ENCODE data around the gene XBP1. TPM values are rescaled to one million over a fixed set of nuclear protein-coding genes. Genes with fewer than 3 reads are reported as not detected.

XBP1 gene
- total and polyA plus RNA-seq, 2 of the 8 experiments (the other 6 are each of a cell fraction or from before 2014, with no cell fraction given): 99.8 to 131 TPM

GRCh38 chr22:28750471-28750881 is 49.9 kb downstream of the XBP1 start:
- Histone ChIP-seq H3K23ac (ENCODE audit: insufficient read length) (no peak overlapping the region), H4K20me1 (replicated peaks in 1 of 2; ENCODE audit: control insufficient read depth in 1 of 2, insufficient read depth in 2 of 2, low read length in 2 of 2) (no peaks in the 10 kb centered on the region), H3K4me2 (ENCODE audit: insufficient read depth in 1 of 2, low read depth in 2 of 2, low read length in 2 of 2) (no peak overlapping the region), H2BK120ac (replicated peaks; ENCODE audit: low read depth, low read length) (no peak overlapping the region), H3K79me1 (ENCODE audit: low read depth, low read length) (no peaks in the 10 kb centered on the region), H3K56ac (replicated peaks; ENCODE audit: insufficient read length, low read depth, low read length) (no peak overlapping the region), H2AK5ac (ENCODE audit: low read depth, low read length) (no peak overlapping the region), H2AFZ (ENCODE audit: low read length) (no peak overlapping the region), H3K27ac (ENCODE audit: low read depth, low read length) (no peak overlapping the region), H3K79me2 (ENCODE audit: control insufficient read depth in 1 of 2, insufficient read depth in 2 of 2, low read length in 2 of 2) (no peaks in the 10 kb centered on the region), H3K4ac (replicated peaks; ENCODE audit: insufficient read length, low read depth, low read length) (no peak overlapping the region), H2BK15ac (ENCODE audit: low read length) (no peak overlapping the region), H3K18ac (ENCODE audit: extremely low read depth, low read length) (no peak overlapping the region), H3K9ac (replicated peaks in 1 of 4; ENCODE audit: extremely low read depth in 1 of 4, low read depth in 3 of 4, low read length in 3 of 4) (no peak overlapping the region), H4K8ac (ENCODE audit: extremely low read depth, insufficient read depth, low read length) (no peak overlapping the region), H3K9me3 (ENCODE audit: insufficient read depth in 2 of 2, low read depth in 1 of 2, low read length in 1 of 2) (no peaks in the 10 kb centered on the region), H4K91ac (replicated peaks; ENCODE audit: insufficient read length, low read length) (no peak overlapping the region), H3K14ac (ENCODE audit: insufficient read length) (no peak overlapping the region), H2BK5ac (ENCODE audit: low read depth, low read length) (no peak overlapping the region), H3K27me3 (replicated peaks in 1 of 4; ENCODE audit: control insufficient read depth in 3 of 4, extremely low read depth in 1 of 4, insufficient read depth in 3 of 4, low read length in 3 of 4) (no peaks in the 10 kb centered on the region), H3K4me3 (ENCODE audit: extremely low read depth in 1 of 4, insufficient read depth in 2 of 4, low read depth in 3 of 4, low read length in 4 of 4) (no peak overlapping the region), H3K4me1 (replicated peaks in 1 of 4; ENCODE audit: control insufficient read depth in 3 of 4, insufficient read depth in 4 of 4, low read length in 3 of 4) (no peaks in the 10 kb centered on the region), H2BK20ac (ENCODE audit: low read length) (no peak overlapping the region), H4K5ac (ENCODE audit: insufficient read length, low read depth, low read length) (no peak overlapping the region), H3K23me2 (ENCODE audit: low read depth, low read length) (no peaks in the 10 kb centered on the region), H3K36me3 (ENCODE audit: control insufficient read depth in 2 of 4, insufficient read depth in 4 of 4, low read length in 3 of 4) (peaks cover 6 to 49% (median 27%) of the 10 kb centered on the region in 4 experiments; a peak in 6 of 8 replicates), H2BK12ac (ENCODE audit: low read depth, low read length) (no peak overlapping the region)
- 93% methylated on average over 6 of the region's 6 CpGs; no CpG with 5 or more reads in 1 of the 2 experiments for WGBS, 2 experiments (ENCODE audit: extremely low coverage in 1 of 2, insufficient coverage in 1 of 2, insufficient read length in 1 of 2, insufficient replicate concordance in 2 of 2, low coverage in 1 of 2, low lambda C conversion rate in 2 of 2, missing lambda C conversion rate in 1 of 2)
- DNase-seq (ENCODE audit: low read depth in 1 of 2, low spot score in 2 of 2) (no peak), FAIRE-seq (no peak)
- CTCF ChIA-PET (ENCODE audit: partially characterized antibody): no interaction called here
- POLR2A ChIA-PET (ENCODE audit: partially characterized antibody): interaction anchor here (0.7 to 2.7 kb wide), 3 partner anchors 9 to 13 kb away, joined by 3 to 14 read pairs (median 5); partner anchors contain the start of gene CHEK2
- TF ChIP-seq TBP (IDR thresholded peaks at IDR 0.05; ENCODE audit: low read depth, low read length): no peak
- TF ChIP-seq HDAC6 (IDR thresholded peaks at IDR 0.05; ENCODE audit: low read depth, low read length): no peak
- TF ChIP-seq RNF2 (IDR thresholded peaks at IDR 0.05; ENCODE audit: borderline replicate concordance, low read depth, low read length, missing control alignments, poor library complexity, severe bottlenecking): no peak
- TF ChIP-seq ATF3 (IDR thresholded peaks at IDR 0.05; ENCODE audit: insufficient read depth, low read depth, low read length): no peak
- TF ChIP-seq, protein P1, sequence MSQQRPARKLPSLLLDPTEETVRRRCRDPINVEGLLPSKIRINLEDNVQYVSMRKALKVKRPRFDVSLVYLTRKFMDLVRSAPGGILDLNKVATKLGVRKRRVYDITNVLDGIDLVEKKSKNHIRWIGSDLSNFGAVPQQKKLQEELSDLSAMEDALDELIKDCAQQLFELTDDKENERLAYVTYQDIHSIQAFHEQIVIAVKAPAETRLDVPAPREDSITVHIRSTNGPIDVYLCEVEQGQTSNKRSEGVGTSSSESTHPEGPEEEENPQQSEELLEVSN (IDR thresholded peaks at IDR 0.05): no peak
- TF ChIP-seq CTBP2 (IDR thresholded peaks at IDR 0.05; ENCODE audit: borderline replicate concordance, insufficient read depth, insufficient read length, low read length): no peak
- TF ChIP-seq GABPA (IDR thresholded peaks at IDR 0.05; ENCODE audit: borderline replicate concordance, insufficient read depth, low read length): no peak
- no peak for TF ChIP-seq TEAD4 (IDR thresholded peaks at IDR 0.05; ENCODE audit: low read depth, low read length)
- TF ChIP-seq RXRA (IDR thresholded peaks at IDR 0.05; ENCODE audit: insufficient read depth, low read depth, low read length): no peak
- no peak for TF ChIP-seq GTF2F1 (IDR thresholded peaks at IDR 0.05; ENCODE audit: borderline replicate concordance, low read depth, low read length)
- TF ChIP-seq CHD1 (IDR thresholded peaks at IDR 0.05; ENCODE audit: low read depth, low read length): no peak
- no peak for TF ChIP-seq JUND (IDR thresholded peaks at IDR 0.05; ENCODE audit: low read length)

All from H1 (cell line).